ELF-1 (cell line): Measurements from ENCODE around the gene PPM1M.

Source experiments
- DNase-seq: peaks from one replicate; pipeline ENCODE4 v3.0.0-alpha.2; 2016; ENCODE audit warnings: low read depth, low spot score

The PPM1M gene

GRCh38 chr3:52245322-52246263 is at the start of gene PPM1M:
Gene PPM1M (plus strand): TSS chr3:52245759. CDS start chr3:52245825, 66 bp downstream.
- peak; percentile 73 for DNase-seq

- DNase-seq = no peak
These were observed 49.7 kb upstream of the PPM1M start for GRCh38 chr3:52195823-52196331.

- no peak for DNase-seq
These were observed 48.6 kb upstream of the PPM1M start for GRCh38 chr3:52196977-52197376.

GRCh38 chr3:52197499-52197841 is 48.1 kb upstream of the PPM1M start:
- DNase-seq = no peak

- DNase-seq = peak; percentile 98
These were observed 47.5 kb upstream of the PPM1M start, which contains the start of gene ALAS1 for GRCh38 chr3:52197842-52198625. Gene ALAS1 (plus strand): TSS chr3:52198160. CDS start chr3:52199242, 1,082 bp downstream.

GRCh38 chr3:52198643-52199608 is 46.6 kb upstream of the PPM1M start:
- DNase-seq = no peak

GRCh38 chr3:52200981-52201679 is 44.4 kb upstream of the PPM1M start:
- DNase-seq = no peak

- no peak for DNase-seq
These were observed 43.0 kb upstream of the PPM1M start for GRCh38 chr3:52202384-52203077.

GRCh38 chr3:52203701-52204100 is 41.9 kb upstream of the PPM1M start:
- DNase-seq = no peak

GRCh38 chr3:52204337-52205073 is 41.1 kb upstream of the PPM1M start:
- no peak for DNase-seq

- no peak for DNase-seq
These were observed 39.7 kb upstream of the PPM1M start for GRCh38 chr3:52205727-52206372.

GRCh38 chr3:52208556-52208955 is 37.0 kb upstream of the PPM1M start:
- DNase-seq = no peak

GRCh38 chr3:52210037-52210436 is 35.5 kb upstream of the PPM1M start:
- no peak for DNase-seq

GRCh38 chr3:52210550-52211046 is 35.0 kb upstream of the PPM1M start:
- no peak for DNase-seq

GRCh38 chr3:52211268-52211891 is 34.2 kb upstream of the PPM1M start:
- no peak for DNase-seq

- DNase-seq = no peak
These were observed 32.6 kb upstream of the PPM1M start for GRCh38 chr3:52213005-52213404.

- no peak for DNase-seq
These were observed 31.7 kb upstream of the PPM1M start for GRCh38 chr3:52213901-52214300.

- no peak for DNase-seq
These were observed 30.2 kb upstream of the PPM1M start for GRCh38 chr3:52215351-52215750.
